ENCODE results near the gene ITGAD. TPM values are rescaled to one million over a fixed set of nuclear protein-coding genes. Genes with fewer than 3 reads are reported as not detected.

Gene ITGAD
- total and polyA plus RNA-seq, 2 of the 4 experiments (the other 2 are of a cell fraction): not detected

- Histone ChIP-seq H2BK15ac (ENCODE audit: low read depth, low read length) (no peak overlapping the region), H4K5ac (ENCODE audit: low read depth, low read length) (peak overlapping the region; percentile 45; the same call in 1 of the 2 replicates), H3K9me1 (ENCODE audit: insufficient read depth, low read length) (peaks cover 21% of the 10 kb centered on the region), H4K20me1 (ENCODE audit: insufficient read depth, low read length) (peaks cover 20% of the 10 kb centered on the region), H3K23ac (ENCODE audit: low read depth, low read length) (no peak overlapping the region), H3K4me1 (ENCODE audit: control insufficient read depth, insufficient read depth, low read length) (peaks cover 18% of the 10 kb centered on the region), H3K18ac (ENCODE audit: low read depth, low read length) (no peak overlapping the region), H2AFZ (replicated peaks; ENCODE audit: low read length, poor library complexity) (no peak overlapping the region), H2BK20ac (ENCODE audit: low read depth, low read length) (peak overlapping the region; percentile 53), H3K4me2 (ENCODE audit: low read depth, low read length) (no peak overlapping the region), H4K91ac (ENCODE audit: insufficient read depth, low read depth, low read length) (no peak overlapping the region), H3K4ac (ENCODE audit: low read depth, low read length) (no peak overlapping the region; the same call in 1 of the 2 replicates), H2AK5ac (ENCODE audit: low read depth, low read length) (no peak overlapping the region), H2BK5ac (ENCODE audit: low read depth, low read length, poor library complexity, severe bottlenecking) (no peak overlapping the region), H3K27me3 (ENCODE audit: control insufficient read depth, insufficient read depth, low read length) (no peaks in the 10 kb centered on the region), H3K9me3 (ENCODE audit: control insufficient read depth, insufficient read depth, low read length) (no peaks in the 10 kb centered on the region), H2BK120ac (ENCODE audit: low read depth, low read length) (no peak overlapping the region; the same call in 1 of the 2 replicates), H3K79me1 (ENCODE audit: low read depth in 1 of 2, low read length in 2 of 2) (peaks cover 11 to 48% of the 10 kb centered on the region in 2 experiments), H4K8ac (ENCODE audit: low read depth in 2 of 2, low read length in 2 of 2) (peak overlapping the region in 1 of 2 experiments; percentile 61; a peak in 2 of 4 replicates), H2AK9ac (replicated peaks; ENCODE audit: low read depth, low read length, poor library complexity) (no peak overlapping the region), H3K56ac (ENCODE audit: extremely low read depth, insufficient read depth, low read length) (no peak overlapping the region), H3K36me3 (ENCODE audit: control insufficient read depth, insufficient read depth, low read length) (no peaks in the 10 kb centered on the region), H3K4me3 (ENCODE audit: insufficient read depth, low read depth, low read length) (no peak overlapping the region), H3K27ac (ENCODE audit: insufficient read depth, low read length) (no peak overlapping the region), H3K9ac (ENCODE audit: low read depth, low read length) (no peak overlapping the region), H3K14ac (replicated peaks; ENCODE audit: low read depth, low read length) (0 out of 2 replicates have a peak overlapping the region, but pooled peaks have one; percentile 50)
- intact Hi-C loops (cut with micrococcal nuclease): no loop called here
- in situ Hi-C loops (cut with MboI; ENCODE audit: low sequenced_read_pairs): loop anchor here (25.0 kb wide), 1 partner anchor 411 kb away; the partner anchor contains the start of gene ZNF267
- 100% methylated on average over 1 of the region's 5 CpGs; no CpG with 5 or more reads in 1 of the 2 experiments for WGBS, 2 experiments (ENCODE audit: extremely low coverage in 2 of 2, insufficient read length in 1 of 2)
- ATAC-seq (ENCODE audit: low read depth): no peak
- BruUV-seq (replicated peaks): no TSS peak
- POLR2A ChIA-PET (ENCODE audit: unreplicated experiment): no interaction called here
- no peak for TF ChIP-seq FOS (IDR thresholded peaks at IDR 0.05; ENCODE audit: low read depth, low read length)
- TF ChIP-seq BHLHE40 (IDR thresholded peaks at IDR 0.05; ENCODE audit: low read depth, low read length): no peak
- no peak for TF ChIP-seq MXI1 (IDR thresholded peaks at IDR 0.05; ENCODE audit: borderline replicate concordance, low read depth, low read length)
- no peak for TF ChIP-seq CHD1 (IDR thresholded peaks at IDR 0.05; ENCODE audit: low read depth, low read length)
- no peak for TF ChIP-seq MAZ (IDR thresholded peaks at IDR 0.05; ENCODE audit: borderline replicate concordance, low read depth, low read length)
- TF ChIP-seq RFX5 (IDR thresholded peaks at IDR 0.05; ENCODE audit: low read depth, low read length): no peak
- TF ChIP-seq RAD21 (IDR thresholded peaks at IDR 0.05; ENCODE audit: low read length): no peak
- no peak for TF ChIP-seq NFE2L2 (IDR thresholded peaks at IDR 0.05; ENCODE audit: low read depth, low read length)
- TF ChIP-seq POLR2A (IDR thresholded peaks at IDR 0.05; ENCODE audit: low read depth, low read length): no peak
- no peak for TF ChIP-seq MAFK (IDR thresholded peaks at IDR 0.05; ENCODE audit: low read depth, low read length)
- CTCF ChIA-PET: interaction anchor here (0.5 to 1.4 kb wide), 4 partner anchors 9 to 499 kb away, joined by 3 to 11 read pairs (median 6); partner anchors contain the start of gene ZNF843
- no peak for DNase-seq
- dilution Hi-C loops (cut with HindIII; ENCODE audit: low sequenced_read_pairs, unreplicated experiment): no loop called here
These were observed 58.1 kb downstream of the ITGAD start for GRCh38 chr16:31451201-31451600.
